GM18861 (cell line): ENCODE results near the gene MAPK12.

Source experiments
- ATAC-seq: cut with Tn5 transposase; IDR thresholded peaks from one replicate; pipeline ENCODE4 v1.9.1; 2021; ENCODE audit not compliant: unreplicated experiment

MAPK12 gene

GRCh38 chr22:50269573-50269969 lies 8.1 kb upstream of the MAPK12 start:
- no peak for ATAC-seq

GRCh38 chr22:50268655-50269113 lies 7.2 kb upstream of the MAPK12 start:
- ATAC-seq = no peak

- no peak for ATAC-seq
These were observed 6.3 kb upstream of the MAPK12 start for GRCh38 chr22:50267591-50268390.

- ATAC-seq = no peak
These were observed 5.5 kb upstream of the MAPK12 start for GRCh38 chr22:50266994-50267393.

GRCh38 chr22:50264946-50265669 lies 3.6 kb upstream of the MAPK12 start:
- ATAC-seq = no peak

GRCh38 chr22:50264104-50264745 lies 2.7 kb upstream of the MAPK12 start:
- ATAC-seq = no peak

GRCh38 chr22:50262973-50263617 lies 1.6 kb upstream of the MAPK12 start:
- ATAC-seq = no peak

GRCh38 chr22:50262460-50262911 lies 1.0 kb upstream of the MAPK12 start:
- ATAC-seq = no peak

- no peak for ATAC-seq
These were observed 475 bp downstream of the MAPK12 start for GRCh38 chr22:50260801-50261614.

GRCh38 chr22:50260434-50260800 lies 1.1 kb downstream of the MAPK12 start:
- ATAC-seq = no peak

- no peak for ATAC-seq
These were observed 2.2 kb downstream of the MAPK12 start for GRCh38 chr22:50259302-50259701.

GRCh38 chr22:50258361-50259292 lies 2.9 kb downstream of the MAPK12 start:
- ATAC-seq = no peak

- no peak for ATAC-seq
These were observed 3.8 kb downstream of the MAPK12 start for GRCh38 chr22:50257451-50258360.

- no peak for ATAC-seq
These were observed 4.4 kb downstream of the MAPK12 start for GRCh38 chr22:50257041-50257440.

GRCh38 chr22:50256258-50256862 lies 5.1 kb downstream of the MAPK12 start:
- no peak for ATAC-seq

- no peak for ATAC-seq
These were observed 5.9 kb downstream of the MAPK12 start for GRCh38 chr22:50255607-50256006.

GRCh38 chr22:50255099-50255498 lies 6.4 kb downstream of the MAPK12 start:
- ATAC-seq = no peak

- ATAC-seq = no peak
These were observed 7.5 kb downstream of the MAPK12 start for GRCh38 chr22:50253941-50254340.
